ENCODE data around the gene EFR3B. TPM values are rescaled to one million over a fixed set of nuclear protein-coding genes. Genes with fewer than 3 reads are reported as not detected.

The EFR3B gene
- total RNA-seq, 1 donor: under 0.01 TPM

GRCh38 chr2:25025229-25026007 is 16.5 kb upstream of the EFR3B start:
- no peak overlapping the region for H3K4me3 ChIP-seq (ENCODE audit: low read length)
- H3K4me1 ChIP-seq (ENCODE audit: insufficient read depth, low read length): peaks cover 4% of the 10 kb centered on the region
- no peaks in the 10 kb centered on the region for H3K27me3 ChIP-seq (ENCODE audit: insufficient read depth, low read length)
- no peaks in the 10 kb centered on the region for H3K9me3 ChIP-seq (ENCODE audit: low read depth, low read length)

DNA sequence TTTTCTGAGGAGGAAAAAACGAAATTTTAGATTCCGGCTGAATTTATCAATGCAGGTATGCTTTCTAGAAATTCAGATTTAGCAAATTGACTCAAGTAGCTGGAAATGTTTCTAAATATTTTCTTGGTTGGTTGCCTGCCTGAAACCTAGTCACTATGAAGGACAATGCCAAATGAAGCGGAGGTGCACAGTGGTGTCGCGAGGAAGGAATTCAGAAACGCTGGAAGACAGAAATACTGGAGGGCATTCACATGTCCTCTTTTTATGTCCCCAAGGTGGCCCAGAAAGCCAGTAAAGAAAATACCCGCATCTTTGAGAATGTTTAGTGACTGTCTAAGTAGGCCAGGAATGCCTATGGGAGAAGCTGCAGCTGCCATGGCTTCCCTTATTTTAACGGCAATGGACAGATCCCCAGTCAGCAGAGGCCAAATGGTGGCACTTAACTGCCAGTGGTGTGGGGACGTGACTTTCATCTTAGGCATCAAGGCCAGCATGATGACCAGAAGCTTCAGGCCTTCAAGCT is 15.8 kb upstream of the EFR3B start:
- Histone ChIP-seq H3K9me3 (ENCODE audit: low read depth, low read length) (no peaks in the 10 kb centered on the region), H3K4me1 (ENCODE audit: insufficient read depth, low read length) (peaks cover 6% of the 10 kb centered on the region), H3K27me3 (ENCODE audit: insufficient read depth, low read length) (no peaks in the 10 kb centered on the region), H3K4me3 (ENCODE audit: low read length) (no peak overlapping the region)

GRCh38 chr2:25029183-25029554 is 12.7 kb upstream of the EFR3B start:
- Histone ChIP-seq H3K27me3 (ENCODE audit: insufficient read depth, low read length) (no peaks in the 10 kb centered on the region), H3K4me1 (ENCODE audit: insufficient read depth, low read length) (peaks cover 17% of the 10 kb centered on the region), H3K4me3 (ENCODE audit: low read length) (no peak overlapping the region), H3K9me3 (ENCODE audit: low read depth, low read length) (no peaks in the 10 kb centered on the region)

DNA sequence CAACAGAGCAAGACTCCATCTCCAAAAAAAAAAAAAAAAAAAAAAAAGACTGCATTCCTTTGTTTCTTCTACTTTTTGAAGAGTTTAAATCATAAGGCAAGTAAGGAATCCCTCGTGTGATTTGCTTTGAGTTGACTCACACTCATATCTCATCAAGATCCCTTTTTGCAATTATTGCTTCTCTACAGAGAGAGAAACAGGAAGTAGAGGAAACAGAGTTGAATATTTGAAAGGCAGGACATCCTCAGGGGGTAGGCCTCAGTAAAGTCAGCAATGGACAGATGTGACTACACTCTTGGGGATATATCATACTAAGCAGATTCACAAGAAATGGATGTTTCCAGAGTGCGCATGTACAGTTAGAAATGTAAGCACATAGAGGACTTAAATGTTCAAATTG is 11.2 kb upstream of the EFR3B start:
- no peak overlapping the region for H3K4me3 ChIP-seq (ENCODE audit: low read length)
- H3K9me3 ChIP-seq (ENCODE audit: low read depth, low read length): no peaks in the 10 kb centered on the region
- peaks cover 17% of the 10 kb centered on the region for H3K4me1 ChIP-seq (ENCODE audit: insufficient read depth, low read length)
- no peaks in the 10 kb centered on the region for H3K27me3 ChIP-seq (ENCODE audit: insufficient read depth, low read length)

GRCh38 chr2:25032094-25032493 is 9.8 kb upstream of the EFR3B start:
- Histone ChIP-seq H3K27me3 (ENCODE audit: insufficient read depth, low read length) (no peaks in the 10 kb centered on the region), H3K4me3 (ENCODE audit: low read length) (no peak overlapping the region), H3K4me1 (ENCODE audit: insufficient read depth, low read length) (peaks cover 17% of the 10 kb centered on the region), H3K9me3 (ENCODE audit: low read depth, low read length) (no peaks in the 10 kb centered on the region)

DNA sequence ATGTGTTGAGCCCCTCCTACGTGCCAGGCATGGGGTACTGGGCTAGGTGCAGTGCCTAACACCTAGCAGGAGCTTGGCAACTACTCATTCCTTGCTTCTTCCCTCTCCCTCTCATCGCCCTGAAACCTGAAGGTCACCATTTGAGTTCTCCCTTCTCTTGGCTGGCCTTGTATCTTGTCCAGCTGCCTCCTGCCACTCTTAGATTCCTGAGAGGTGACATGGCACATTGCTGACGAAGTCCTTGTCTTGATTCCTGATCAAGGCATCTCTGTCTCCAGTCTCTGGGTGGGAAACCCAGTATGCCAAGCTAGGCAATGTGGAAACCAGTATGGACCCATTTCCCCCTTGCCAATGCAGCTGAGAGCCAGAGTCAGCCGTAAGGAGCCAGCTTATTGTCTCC is 9.0 kb upstream of the EFR3B start:
- Histone ChIP-seq H3K27me3 (ENCODE audit: insufficient read depth, low read length) (no peaks in the 10 kb centered on the region), H3K4me1 (ENCODE audit: insufficient read depth, low read length) (peaks cover 17% of the 10 kb centered on the region), H3K9me3 (ENCODE audit: low read depth, low read length) (no peaks in the 10 kb centered on the region), H3K4me3 (ENCODE audit: low read length) (no peak overlapping the region)

DNA sequence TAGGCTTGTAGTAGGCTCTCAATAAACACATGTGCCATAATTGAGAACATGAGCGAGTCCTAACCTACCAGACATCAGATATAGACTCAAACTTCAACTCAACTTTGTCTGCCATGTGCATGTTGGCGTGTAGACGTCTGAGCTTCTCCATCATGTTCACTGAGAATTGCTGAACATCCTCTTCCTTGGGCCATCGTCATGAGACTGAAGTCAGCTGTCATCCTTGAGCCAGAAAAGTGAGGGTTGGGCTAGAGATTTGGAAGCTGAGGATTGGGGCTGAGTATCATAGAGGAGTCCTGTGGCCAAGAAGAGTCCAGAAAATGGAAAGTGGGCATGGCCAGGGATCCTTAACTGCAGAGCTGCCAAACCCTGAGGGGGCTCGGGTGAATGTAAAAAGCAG is 7.8 kb upstream of the EFR3B start:
- Histone ChIP-seq H3K4me3 (ENCODE audit: low read length) (no peak overlapping the region), H3K4me1 (ENCODE audit: insufficient read depth, low read length) (peaks cover 17% of the 10 kb centered on the region), H3K9me3 (ENCODE audit: low read depth, low read length) (no peaks in the 10 kb centered on the region), H3K27me3 (ENCODE audit: insufficient read depth, low read length) (no peaks in the 10 kb centered on the region)

GRCh38 chr2:25035537-25036220 is 6.2 kb upstream of the EFR3B start:
- no peaks in the 10 kb centered on the region for H3K9me3 ChIP-seq (ENCODE audit: low read depth, low read length)
- peaks cover 2% of the 10 kb centered on the region for H3K27me3 ChIP-seq (ENCODE audit: insufficient read depth, low read length)
- H3K4me3 ChIP-seq (ENCODE audit: low read length): no peak overlapping the region
- H3K4me1 ChIP-seq (ENCODE audit: insufficient read depth, low read length): peaks cover 12% of the 10 kb centered on the region

DNA sequence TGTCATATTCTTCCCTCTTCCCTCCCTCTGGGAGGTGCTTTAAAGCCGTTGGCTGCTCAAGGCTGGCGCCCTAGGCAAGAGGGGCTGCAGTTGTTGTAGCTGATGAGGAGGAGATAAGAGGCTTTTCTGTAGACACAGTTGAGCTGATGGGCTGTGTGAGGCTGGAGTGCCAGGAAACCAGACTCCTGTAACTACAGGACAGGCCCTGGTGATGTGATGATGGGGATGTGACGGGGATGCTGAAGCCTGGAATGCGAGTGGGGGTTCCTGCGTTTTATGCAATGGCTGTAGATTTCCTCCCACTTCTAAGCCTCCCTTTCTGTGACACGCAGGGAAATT is 5.7 kb upstream of the EFR3B start:
- H3K4me1 ChIP-seq (ENCODE audit: insufficient read depth, low read length): peaks cover 10% of the 10 kb centered on the region
- H3K27me3 ChIP-seq (ENCODE audit: insufficient read depth, low read length): peaks cover 2% of the 10 kb centered on the region
- no peaks in the 10 kb centered on the region for H3K9me3 ChIP-seq (ENCODE audit: low read depth, low read length)
- H3K4me3 ChIP-seq (ENCODE audit: low read length): no peak overlapping the region

GRCh38 chr2:25039126-25039525 is 2.8 kb upstream of the EFR3B start:
- Histone ChIP-seq H3K4me3 (ENCODE audit: low read length) (no peak overlapping the region), H3K9me3 (ENCODE audit: low read depth, low read length) (no peaks in the 10 kb centered on the region)

DNA sequence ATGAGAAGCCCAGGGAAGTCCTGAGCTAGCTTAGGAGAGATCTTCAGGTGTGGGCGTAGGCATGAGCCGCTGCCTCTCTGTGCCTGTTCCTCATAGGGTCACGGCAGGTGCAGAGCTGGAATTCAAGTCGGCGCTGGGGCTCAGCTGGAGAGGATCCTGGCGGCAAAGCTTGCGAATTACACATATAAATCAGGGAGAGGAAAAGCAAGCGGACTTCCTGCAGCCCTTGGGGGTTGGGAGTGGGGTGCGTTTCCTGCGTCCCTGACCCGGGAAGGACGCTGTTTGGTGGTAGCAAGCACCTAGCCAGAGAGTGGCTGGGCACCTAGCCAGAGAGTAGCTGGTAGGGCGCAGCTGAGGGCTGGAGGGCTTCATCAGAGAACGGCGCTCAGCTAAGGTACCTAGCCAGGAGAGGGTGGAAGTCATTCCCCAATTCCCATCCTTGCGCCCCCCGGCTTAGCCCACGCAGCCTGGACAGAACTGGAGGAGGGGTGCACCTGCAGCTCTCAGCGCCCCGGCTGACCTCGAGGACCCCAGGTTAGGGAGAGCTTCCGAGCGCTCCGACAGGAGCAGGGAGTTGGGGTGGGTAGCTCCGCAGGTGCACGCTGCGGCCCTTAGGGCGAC is 459 bp upstream of the EFR3B start:
- peaks cover 33% of the 10 kb centered on the region for H3K27me3 ChIP-seq (ENCODE audit: insufficient read depth, low read length)
- no peak overlapping the region for H3K4me3 ChIP-seq (ENCODE audit: low read length)
- H3K9me3 ChIP-seq (ENCODE audit: low read depth, low read length): no peaks in the 10 kb centered on the region

More at GRCh38 chr2:25039126-25039525, 2.8 kb upstream of the EFR3B start:
- H3K27me3 ChIP-seq (ENCODE audit: insufficient read depth, low read length): peaks cover 20% of the 10 kb centered on the region
- H3K4me1 ChIP-seq (ENCODE audit: insufficient read depth, low read length): peaks cover 20% of the 10 kb centered on the region

DNA sequence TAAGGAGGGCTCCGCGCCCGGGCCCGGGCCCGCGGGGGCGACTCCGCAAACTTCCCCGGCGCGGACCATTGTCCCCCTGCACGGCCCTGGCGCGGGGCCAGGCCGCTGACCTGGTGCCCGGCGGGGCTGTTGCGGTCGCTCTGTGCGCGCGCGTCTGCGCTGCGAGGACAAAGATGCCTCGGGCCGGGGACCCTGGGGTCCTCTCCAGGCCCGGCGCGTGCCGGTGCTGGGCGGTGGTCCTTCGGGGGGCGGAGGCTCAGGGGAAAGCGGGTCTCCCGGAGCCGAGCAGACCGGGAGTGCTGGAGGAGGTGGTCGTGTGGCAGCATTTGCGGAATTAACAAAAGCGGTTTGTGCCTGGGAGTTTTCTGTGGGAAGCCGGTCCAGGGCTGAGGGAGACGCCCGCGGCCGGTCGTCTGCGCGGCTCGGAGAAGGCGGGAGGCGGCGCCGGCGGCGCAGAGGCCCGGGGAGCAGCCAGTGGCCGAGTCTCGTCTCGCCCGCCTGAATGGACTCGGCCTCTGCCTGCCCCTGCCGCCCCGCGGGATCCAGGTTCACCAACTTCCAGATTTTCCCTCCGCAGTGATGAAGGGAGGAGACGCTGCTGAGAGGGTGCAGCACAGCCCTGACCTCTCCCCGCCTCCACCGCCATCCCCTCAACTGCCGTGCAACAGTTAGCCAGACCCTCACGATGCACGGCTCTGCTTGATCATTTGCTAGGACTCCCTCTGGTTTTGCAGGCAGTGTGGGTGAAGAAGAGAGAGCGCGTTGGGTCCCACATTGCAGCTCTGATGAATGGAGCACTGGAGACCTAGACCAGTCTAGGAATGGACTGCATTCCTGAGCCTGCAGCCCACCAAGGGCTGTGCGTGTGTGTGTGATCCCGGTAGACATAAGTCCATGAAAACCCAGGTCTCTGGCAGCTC is 705 bp downstream of the EFR3B start:
- Histone ChIP-seq H3K9me3 (ENCODE audit: low read depth, low read length) (no peaks in the 10 kb centered on the region), H3K4me3 (ENCODE audit: low read length) (peak overlapping the region; percentile 37), H3K27me3 (ENCODE audit: insufficient read depth, low read length) (peaks cover 36% of the 10 kb centered on the region), H3K4me1 (ENCODE audit: insufficient read depth, low read length) (peaks cover 20% of the 10 kb centered on the region)

More for the DNA sequence above, 459 bp upstream of the EFR3B start:
- H3K4me1 ChIP-seq (ENCODE audit: insufficient read depth, low read length): peaks cover 20% of the 10 kb centered on the region

- H3K4me1 ChIP-seq (ENCODE audit: insufficient read depth, low read length): peaks cover 20% of the 10 kb centered on the region
- H3K4me3 ChIP-seq (ENCODE audit: low read length): no peak overlapping the region
- H3K9me3 ChIP-seq (ENCODE audit: low read depth, low read length): no peaks in the 10 kb centered on the region
- H3K27me3 ChIP-seq (ENCODE audit: insufficient read depth, low read length): peaks cover 36% of the 10 kb centered on the region
Measured at GRCh38 chr2:25043241-25043867, 1.5 kb downstream of the EFR3B start.

GRCh38 chr2:25044011-25044410 is 2.1 kb downstream of the EFR3B start:
- Histone ChIP-seq H3K4me1 (ENCODE audit: insufficient read depth, low read length) (peaks cover 20% of the 10 kb centered on the region), H3K9me3 (ENCODE audit: low read depth, low read length) (no peaks in the 10 kb centered on the region), H3K4me3 (ENCODE audit: low read length) (no peak overlapping the region), H3K27me3 (ENCODE audit: insufficient read depth, low read length) (peaks cover 36% of the 10 kb centered on the region)

Measured in mononuclear cell (primary cell).